Mesothelial cell of epicardium (in vitro differentiated cells): ENCODE measurements around the gene CAPN11. TPM values are rescaled to one million over a fixed set of nuclear protein-coding genes. Genes with fewer than 3 reads are reported as not detected.
"Not testable (repeated sequence)": the region's sequence is repeated elsewhere in the genome, so short reads cannot be mapped to it uniquely, and the experiment has no call there.

Source experiments
- DNase-seq, 2 experiments: peaks; one replicate each; pipeline ENCODE4 v3.0.0; 2021; ENCODE audit warnings: low spot score in 2 of 2; ENCODE audit not compliant: unreplicated experiment in 2 of 2
- H3K27ac Mint-ChIP-seq: 2 replicates; pipeline ENCODE4 v1.8.0; 2021; ENCODE audit warnings: mixed read lengths
- H3K27me3 Mint-ChIP-seq: 2 replicates; pipeline ENCODE4 v1.8.0; 2021; ENCODE audit warnings: low read depth, mixed read lengths
- H3K36me3 Mint-ChIP-seq: 2 replicates; pipeline ENCODE4 v1.8.0; 2021; ENCODE audit warnings: mixed read lengths
- H3K4me1 Mint-ChIP-seq: 2 replicates; pipeline ENCODE4 v1.8.0; 2021; ENCODE audit warnings: mixed read lengths
- H3K4me3 Mint-ChIP-seq: 2 replicates; pipeline ENCODE4 v1.8.0; 2021; ENCODE audit warnings: mild to moderate bottlenecking, moderate library complexity, mixed read lengths
- H3K9me3 Mint-ChIP-seq: 2 replicates; pipeline ENCODE4 v1.8.0; 2021; ENCODE audit warnings: mixed read lengths
- total RNA-seq: library from RNA; stranded (reverse); gene quantifications from 3 replicates; pipeline ENCODE4 v1.2.1, GENCODE V29; 2021
- TF ChIP-seq, protein P1 (sequence below): fragments of 200-600 bp; sonication (generic); IDR thresholded peaks from one replicate; pipeline ENCODE4 v1.5.0; 2021; ENCODE audit warnings: antibody characterized with exemption; ENCODE audit not compliant: unreplicated experiment

CAPN11 gene
- total RNA-seq, 1 donor from 2014 or later = not detected

DNA sequence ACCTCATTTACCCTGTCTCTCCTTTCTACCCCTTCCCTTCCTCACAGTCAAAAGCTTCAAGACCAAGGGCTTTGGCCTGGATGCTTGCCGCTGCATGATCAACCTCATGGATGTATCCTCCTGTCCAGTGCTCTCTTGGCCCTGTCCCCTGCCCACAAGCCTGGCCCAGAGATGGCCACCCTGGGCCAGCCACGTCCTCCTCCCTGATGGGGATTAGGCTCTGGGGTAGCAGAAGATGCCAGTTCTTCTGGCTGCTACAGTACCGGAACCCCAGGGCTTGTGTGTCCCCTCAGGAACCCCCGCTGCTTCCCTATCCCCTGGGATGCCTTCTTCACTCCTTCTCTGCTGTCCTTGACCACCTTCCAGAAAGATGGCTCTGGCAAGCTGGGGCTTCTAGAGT, 22.3 kb downstream of the CAPN11 start:
- no peaks in the 10 kb centered on the region for H3K27me3 Mint-ChIP-seq
- H3K9me3 Mint-ChIP-seq = no peaks in the 10 kb centered on the region
- H3K27ac Mint-ChIP-seq = no peak overlapping the region
- H3K4me3 Mint-ChIP-seq = no peak overlapping the region
- no peak for DNase-seq
- peaks cover 4% of the 10 kb centered on the region for H3K4me1 Mint-ChIP-seq
- TF ChIP-seq, protein P1, sequence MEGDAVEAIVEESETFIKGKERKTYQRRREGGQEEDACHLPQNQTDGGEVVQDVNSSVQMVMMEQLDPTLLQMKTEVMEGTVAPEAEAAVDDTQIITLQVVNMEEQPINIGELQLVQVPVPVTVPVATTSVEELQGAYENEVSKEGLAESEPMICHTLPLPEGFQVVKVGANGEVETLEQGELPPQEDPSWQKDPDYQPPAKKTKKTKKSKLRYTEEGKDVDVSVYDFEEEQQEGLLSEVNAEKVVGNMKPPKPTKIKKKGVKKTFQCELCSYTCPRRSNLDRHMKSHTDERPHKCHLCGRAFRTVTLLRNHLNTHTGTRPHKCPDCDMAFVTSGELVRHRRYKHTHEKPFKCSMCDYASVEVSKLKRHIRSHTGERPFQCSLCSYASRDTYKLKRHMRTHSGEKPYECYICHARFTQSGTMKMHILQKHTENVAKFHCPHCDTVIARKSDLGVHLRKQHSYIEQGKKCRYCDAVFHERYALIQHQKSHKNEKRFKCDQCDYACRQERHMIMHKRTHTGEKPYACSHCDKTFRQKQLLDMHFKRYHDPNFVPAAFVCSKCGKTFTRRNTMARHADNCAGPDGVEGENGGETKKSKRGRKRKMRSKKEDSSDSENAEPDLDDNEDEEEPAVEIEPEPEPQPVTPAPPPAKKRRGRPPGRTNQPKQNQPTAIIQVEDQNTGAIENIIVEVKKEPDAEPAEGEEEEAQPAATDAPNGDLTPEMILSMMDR = no peak
- no peaks in the 10 kb centered on the region for H3K36me3 Mint-ChIP-seq

DNA sequence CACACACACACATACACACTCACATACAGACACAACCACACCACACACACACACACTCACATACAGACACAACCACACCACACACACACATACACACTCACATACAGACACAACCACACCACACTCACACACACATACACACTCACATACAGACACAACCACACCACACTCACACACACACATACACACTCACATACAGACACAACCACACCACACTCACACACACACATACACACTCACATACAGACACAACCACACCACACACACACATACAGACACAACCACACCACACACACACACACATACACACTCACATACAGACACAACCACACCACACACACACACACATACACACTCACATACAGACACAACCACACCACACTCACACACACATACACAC, 23.2 kb downstream of the CAPN11 start:
- not testable (repeated sequence) for H3K27me3 Mint-ChIP-seq, H3K4me3 Mint-ChIP-seq, H3K27ac Mint-ChIP-seq, DNase-seq, H3K4me1 Mint-ChIP-seq, H3K36me3 Mint-ChIP-seq, H3K9me3 Mint-ChIP-seq

DNA sequence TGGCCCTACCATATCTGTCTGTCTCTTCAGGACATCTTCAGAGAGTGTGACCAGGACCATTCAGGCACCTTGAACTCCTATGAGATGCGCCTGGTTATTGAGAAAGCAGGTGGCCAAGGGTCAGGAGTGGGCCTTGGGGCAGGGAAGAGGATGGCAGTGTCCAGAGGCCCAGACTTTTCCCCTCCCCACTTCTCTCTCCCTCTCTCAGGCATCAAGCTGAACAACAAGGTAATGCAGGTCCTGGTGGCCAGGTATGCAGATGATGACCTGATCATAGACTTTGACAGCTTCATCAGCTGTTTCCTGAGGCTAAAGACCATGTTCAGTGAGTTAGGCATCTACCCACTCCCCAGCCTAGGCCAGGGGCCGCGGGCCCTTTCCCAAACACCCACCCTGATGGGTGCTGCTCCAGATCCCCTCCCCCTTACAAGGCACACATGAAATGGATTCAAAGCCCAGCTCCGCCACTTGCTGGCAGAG, 24.3 kb downstream of the CAPN11 start:
- H3K27me3 Mint-ChIP-seq = no peaks in the 10 kb centered on the region
- TF ChIP-seq, protein P1 = no peak
- H3K4me1 Mint-ChIP-seq = peaks cover 9% of the 10 kb centered on the region
- no peaks in the 10 kb centered on the region for H3K36me3 Mint-ChIP-seq
- H3K4me3 Mint-ChIP-seq = no peak overlapping the region
- DNase-seq = no peak
- H3K9me3 Mint-ChIP-seq = no peaks in the 10 kb centered on the region
- no peak overlapping the region for H3K27ac Mint-ChIP-seq

DNA sequence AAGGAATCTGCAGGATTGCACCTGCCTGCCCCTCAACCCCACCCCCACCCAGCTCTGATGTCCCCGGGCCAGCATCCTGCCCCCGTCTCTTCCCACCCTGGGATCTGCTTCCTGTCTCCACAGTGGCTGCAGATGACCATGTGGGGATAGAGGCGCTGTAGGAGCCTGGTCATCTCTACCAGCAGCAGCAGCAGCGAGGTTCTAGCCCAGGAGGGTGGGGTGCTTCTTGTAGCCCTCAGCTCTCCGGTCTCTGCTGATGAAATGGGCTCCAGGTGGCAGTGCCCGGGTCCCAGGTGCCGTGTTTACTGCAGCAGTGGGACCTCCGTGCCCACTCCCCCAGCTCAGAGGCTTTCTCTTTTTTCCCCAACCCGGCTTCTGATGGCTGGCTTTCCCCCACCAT, 25.2 kb downstream of the CAPN11 start:
- Mint-ChIP-seq H3K27me3 (no peaks in the 10 kb centered on the region), H3K4me3 (no peak overlapping the region), H3K27ac (no peak overlapping the region), H3K4me1 (peaks cover 9% of the 10 kb centered on the region), H3K9me3 (no peaks in the 10 kb centered on the region), H3K36me3 (no peaks in the 10 kb centered on the region)
- TF ChIP-seq, protein P1 = no peak
- DNase-seq = no peak

DNA sequence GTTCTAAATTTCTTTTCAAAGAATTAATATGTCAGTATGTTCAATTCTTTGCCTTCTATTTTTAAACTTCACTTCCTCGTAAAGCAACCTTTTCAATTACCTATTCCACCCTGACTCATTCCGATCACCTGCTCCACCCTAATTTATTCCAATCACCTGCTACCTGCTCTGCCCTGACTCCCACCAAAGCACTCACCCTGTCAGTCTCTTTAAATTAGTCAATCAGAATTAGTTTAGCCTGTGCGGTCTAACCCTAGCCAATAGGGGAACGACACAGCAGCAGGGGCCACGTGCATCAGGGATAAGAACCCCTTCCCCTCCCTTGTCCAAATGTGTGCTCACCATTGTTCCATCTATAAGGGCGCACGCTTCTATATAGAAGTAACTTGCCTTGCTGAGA, 26.7 kb downstream of the CAPN11 start:
- not testable (repeated sequence) for H3K4me3 Mint-ChIP-seq, H3K27me3 Mint-ChIP-seq, DNase-seq, H3K27ac Mint-ChIP-seq, H3K4me1 Mint-ChIP-seq, H3K36me3 Mint-ChIP-seq, H3K9me3 Mint-ChIP-seq

DNA sequence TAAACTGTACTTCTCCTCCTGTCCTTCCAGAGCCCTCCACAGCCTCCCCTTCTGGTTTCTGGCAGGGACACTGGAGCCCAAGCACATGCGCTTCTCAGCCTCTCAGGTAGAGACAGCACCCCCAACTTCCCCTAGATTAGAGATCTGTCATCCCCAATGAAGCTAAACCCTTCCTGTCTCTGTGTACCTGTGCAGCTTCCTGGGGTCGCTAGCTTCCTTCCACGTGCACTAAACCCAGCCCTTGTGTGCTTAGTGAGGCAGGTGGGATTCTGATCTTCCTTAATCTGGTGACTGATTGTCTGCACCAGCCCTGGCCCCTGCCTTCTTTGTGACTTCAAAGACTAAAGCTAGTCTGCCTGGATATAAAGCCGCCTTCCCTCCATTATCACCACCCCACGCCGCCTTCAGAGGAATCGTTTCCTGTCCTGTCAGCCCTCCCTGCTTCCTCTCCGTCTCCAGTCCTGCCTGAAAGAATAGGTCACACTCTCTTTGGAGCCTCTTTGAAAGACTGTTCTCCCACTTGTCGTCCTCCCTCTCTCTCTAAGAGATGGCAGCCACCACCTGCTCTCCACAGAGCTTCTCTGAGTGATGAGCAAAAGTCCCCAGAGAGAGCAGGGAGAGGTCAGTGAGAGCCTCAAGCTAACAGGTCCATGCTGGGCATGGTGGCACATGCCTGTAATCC, 27.5 kb downstream of the CAPN11 start:
- no peak for DNase-seq
- no peak overlapping the region for H3K27ac Mint-ChIP-seq
- no peak overlapping the region for H3K4me3 Mint-ChIP-seq
- no peaks in the 10 kb centered on the region for H3K9me3 Mint-ChIP-seq
- TF ChIP-seq, protein P1 = no peak
- no peaks in the 10 kb centered on the region for H3K36me3 Mint-ChIP-seq
- H3K4me1 Mint-ChIP-seq = peaks cover 9% of the 10 kb centered on the region
- no peaks in the 10 kb centered on the region for H3K27me3 Mint-ChIP-seq

DNA sequence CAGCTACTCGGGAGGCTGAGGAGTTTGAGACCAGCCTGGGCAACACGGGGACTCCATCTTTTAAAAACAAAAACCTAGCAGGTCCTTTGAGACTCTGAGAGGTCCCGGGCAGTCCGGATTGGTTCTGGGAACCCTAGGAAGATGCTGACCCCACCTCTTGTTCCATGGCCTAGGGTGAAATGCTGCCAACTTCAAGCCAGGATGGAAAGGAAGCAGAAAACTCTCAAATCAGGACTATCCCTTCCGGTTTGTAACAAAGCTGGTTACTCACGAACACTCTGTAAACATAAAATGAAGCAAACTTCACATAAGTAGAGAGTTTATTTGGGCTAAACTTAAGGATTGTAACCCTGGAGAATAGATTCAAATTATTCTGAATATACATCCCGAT, 28.0 kb downstream of the CAPN11 start:
- Mint-ChIP-seq H3K27ac (no peak overlapping the region), H3K36me3 (no peaks in the 10 kb centered on the region), H3K27me3 (no peaks in the 10 kb centered on the region), H3K4me3 (no peak overlapping the region), H3K9me3 (no peaks in the 10 kb centered on the region), H3K4me1 (peaks cover 9% of the 10 kb centered on the region)
- TF ChIP-seq, protein P1 = no peak
- DNase-seq = no peak
